SJCRH30 (cell line): ENCODE data around the gene WTAP. TPM values are rescaled to one million over a fixed set of nuclear protein-coding genes. Genes with fewer than 3 reads are reported as not detected.
"Not testable (repeated sequence)": the region's sequence is repeated elsewhere in the genome, so short reads cannot be mapped to it uniquely, and the experiment has no call there.

Experiments used
- DNase-seq, 2 experiments: peaks; one replicate each; pipeline ENCODE4 v3.0.0-alpha.2; 2015 to 2020
- H3K27ac ChIP-seq: fragments of 250-450 bp; sonication (Bioruptor Pico); 2 replicates; pipeline ENCODE4 v1.5.1; 2020; ENCODE audit warnings: mild to moderate bottlenecking, moderate library complexity
- H3K27me3 ChIP-seq: fragments of 250-450 bp; sonication (Bioruptor Pico); 2 replicates; pipeline ENCODE4 v1.5.1; 2020; ENCODE audit warnings: mild to moderate bottlenecking, moderate library complexity
- H3K36me3 ChIP-seq: fragments of 250-450 bp; sonication (Bioruptor Pico); 2 replicates; pipeline ENCODE4 v1.5.1; 2020; ENCODE audit warnings: mild to moderate bottlenecking, moderate library complexity
- H3K4me1 ChIP-seq: fragments of 250-450 bp; sonication (Bioruptor Pico); 2 replicates; pipeline ENCODE4 v1.5.1; 2020; ENCODE audit warnings: mild to moderate bottlenecking, moderate library complexity
- H3K4me3 ChIP-seq: fragments of 250-450 bp; sonication (Bioruptor Pico); 2 replicates; pipeline ENCODE4 v1.5.1; 2020; ENCODE audit warnings: mild to moderate bottlenecking, moderate library complexity
- H3K9me3 ChIP-seq: fragments of 250-450 bp; sonication (Bioruptor Pico); replicated peaks from 2 replicates; pipeline ENCODE4 v1.5.1; 2020; ENCODE audit warnings: mild to moderate bottlenecking, moderate library complexity
- total RNA-seq: library from RNA; depleted of rRNA; stranded (reverse); fragments of >200 nt; shearing (Covaris generic); gene quantifications from 2 replicates; pipeline ENCODE4 v1.2.3, GENCODE V29; 2014

Gene WTAP
- total RNA-seq, 1 experiment from 2014 or later: 196 TPM

DNA sequence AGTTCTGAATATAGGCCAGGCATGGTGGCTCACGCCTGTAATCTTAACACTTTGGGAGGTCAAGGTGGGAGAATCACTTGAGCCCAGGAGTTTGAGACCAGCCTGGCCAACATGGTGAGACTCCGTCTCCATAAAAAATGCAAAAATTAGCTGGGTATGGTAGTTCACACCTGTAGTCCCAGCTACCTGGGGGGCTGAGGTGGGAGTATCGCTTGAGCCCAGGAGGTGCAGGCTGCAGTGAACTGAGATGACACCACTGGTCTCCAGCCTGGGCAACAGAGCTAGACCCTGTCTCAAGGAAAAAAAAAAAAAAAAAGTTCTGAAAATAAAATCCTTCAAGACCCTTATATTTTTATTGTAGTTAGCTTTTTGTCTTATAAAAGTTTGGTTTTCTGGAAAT lies 11.7 kb upstream of the WTAP start:
- no peak for DNase-seq
- Histone ChIP-seq H3K4me3 (no peak overlapping the region), H3K4me1 (no peaks in the 10 kb centered on the region), H3K27me3 (no peaks in the 10 kb centered on the region), H3K27ac (no peak overlapping the region), H3K36me3 (no peaks in the 10 kb centered on the region), H3K9me3 (no peaks in the 10 kb centered on the region; the same call in 1 of the 2 replicates)

DNA sequence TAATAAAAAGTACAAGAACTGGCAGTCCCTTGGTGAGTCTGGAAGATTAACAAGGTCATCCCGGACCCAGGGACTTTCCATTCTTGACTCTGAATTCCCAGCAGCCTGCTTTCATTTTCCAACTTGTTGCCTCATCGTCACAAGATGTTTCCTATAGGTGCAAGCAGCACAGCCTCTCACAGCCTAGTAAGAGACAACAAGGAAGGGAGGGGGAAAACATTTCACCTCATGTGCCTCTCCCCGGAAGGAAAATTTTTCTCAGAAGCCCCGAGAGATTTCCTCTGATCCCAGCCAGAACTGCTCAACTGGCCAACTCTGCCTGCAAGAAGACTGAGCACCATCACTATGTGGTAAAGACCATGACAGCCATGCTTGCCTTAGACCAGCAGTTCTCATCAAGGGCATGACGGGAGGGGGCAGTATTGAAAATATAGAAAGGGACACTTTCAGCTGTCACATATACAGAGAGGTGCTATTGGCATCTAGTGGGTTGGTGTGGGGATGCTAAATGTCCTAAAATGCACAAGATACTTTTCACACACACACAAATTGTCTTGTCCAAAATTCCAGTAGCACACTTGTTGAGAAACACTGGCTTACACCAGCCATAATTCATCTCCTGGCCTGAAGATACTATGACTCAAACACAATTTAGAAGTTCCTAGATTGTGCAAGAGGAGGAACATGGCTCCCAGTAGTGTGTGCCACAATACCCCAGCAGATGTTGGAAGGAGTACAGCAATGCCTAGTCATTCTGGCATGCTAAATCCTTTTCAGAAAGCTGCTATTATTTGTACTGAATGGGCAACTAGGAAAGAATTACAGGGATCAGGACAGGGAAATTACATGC lies 10.8 kb upstream of the WTAP start:
- no peaks in the 10 kb centered on the region for H3K27me3 ChIP-seq
- H3K36me3 ChIP-seq: no peaks in the 10 kb centered on the region
- H3K4me3 ChIP-seq: no peak overlapping the region
- DNase-seq: no peak
- H3K9me3 ChIP-seq: no peaks in the 10 kb centered on the region; the same call in 1 of the 2 replicates
- no peaks in the 10 kb centered on the region for H3K4me1 ChIP-seq
- H3K27ac ChIP-seq: no peak overlapping the region

DNA sequence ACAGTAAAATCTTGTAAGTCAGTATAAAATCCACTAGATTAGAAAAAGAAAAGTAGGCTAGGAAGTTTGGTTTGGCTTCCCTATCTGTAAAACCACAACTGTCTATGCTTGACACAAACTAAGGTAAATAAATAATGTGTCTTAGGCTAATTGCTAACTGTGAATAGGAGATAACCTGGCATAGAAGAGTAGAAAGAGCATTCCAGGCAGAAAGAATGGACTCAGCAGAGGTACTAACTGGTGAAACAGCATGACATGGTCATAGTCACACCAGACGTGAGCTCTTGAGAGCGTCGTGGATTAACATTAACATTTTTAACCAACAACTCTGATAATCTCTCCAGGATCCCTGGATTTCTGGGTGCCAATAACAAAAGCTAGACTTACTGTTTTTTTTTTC lies 8.7 kb upstream of the WTAP start:
- H3K27ac ChIP-seq: no peak overlapping the region
- no peak overlapping the region for H3K4me3 ChIP-seq
- no peaks in the 10 kb centered on the region for H3K4me1 ChIP-seq
- no peak for DNase-seq
- H3K9me3 ChIP-seq: no peaks in the 10 kb centered on the region
- no peaks in the 10 kb centered on the region for H3K36me3 ChIP-seq
- no peaks in the 10 kb centered on the region for H3K27me3 ChIP-seq

DNA sequence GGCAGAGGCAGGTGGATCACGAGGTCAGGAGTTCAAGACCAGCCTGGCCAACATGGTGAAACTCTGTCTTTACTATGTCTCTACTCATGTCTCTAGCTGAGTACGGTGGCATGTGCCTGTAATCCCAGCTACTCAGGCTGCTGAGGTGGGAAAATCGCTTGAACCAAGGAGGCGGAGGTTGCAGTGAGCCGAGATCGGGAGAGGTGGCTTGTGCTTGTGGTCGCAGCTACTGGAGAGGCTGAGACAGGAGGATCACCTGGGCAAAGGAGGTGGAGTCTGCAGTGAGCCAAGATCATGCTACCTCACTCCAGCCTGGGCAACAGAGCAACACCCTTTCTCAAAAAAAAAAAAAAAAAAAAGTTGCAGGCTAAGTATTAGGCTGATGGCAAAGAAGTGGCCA lies 8.0 kb upstream of the WTAP start:
- Histone ChIP-seq H3K4me3 (no peak overlapping the region), H3K27me3 (no peaks in the 10 kb centered on the region)
- no peak for DNase-seq

DNA sequence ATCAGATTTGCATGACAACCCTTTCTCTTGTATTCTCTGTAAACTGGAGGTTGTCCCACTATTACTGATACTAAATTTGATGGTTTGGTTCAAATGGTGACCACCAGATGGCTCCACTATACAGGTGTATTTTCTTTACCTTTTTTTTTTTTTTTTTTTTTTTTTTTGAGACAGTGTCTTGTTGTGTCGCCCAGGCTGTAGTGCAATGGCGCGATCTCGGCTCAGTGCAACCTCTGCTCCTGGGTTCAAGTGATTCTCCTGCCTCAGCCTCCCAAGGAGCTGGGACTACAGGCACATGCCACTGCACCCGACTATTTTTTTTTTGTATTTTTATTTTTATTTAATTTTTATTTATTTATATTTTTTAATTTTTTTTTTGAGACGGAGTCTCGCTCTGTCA lies 6.6 kb upstream of the WTAP start:
- no peaks in the 10 kb centered on the region for H3K9me3 ChIP-seq
- no peaks in the 10 kb centered on the region for H3K27me3 ChIP-seq
- peak in 1 of 2 experiments; percentile 54 for DNase-seq
- H3K36me3 ChIP-seq: no peaks in the 10 kb centered on the region
- H3K4me3 ChIP-seq: no peak overlapping the region
- no peak overlapping the region for H3K27ac ChIP-seq
- H3K4me1 ChIP-seq: 0 out of 2 replicates have a peak, but pooled peaks cover under 1% of the 10 kb centered on the region

More for the DNA sequence above, 8.0 kb upstream of the WTAP start:
- Histone ChIP-seq H3K9me3 (no peaks in the 10 kb centered on the region), H3K36me3 (no peaks in the 10 kb centered on the region), H3K4me1 (no peaks in the 10 kb centered on the region), H3K27ac (no peak overlapping the region)

DNA sequence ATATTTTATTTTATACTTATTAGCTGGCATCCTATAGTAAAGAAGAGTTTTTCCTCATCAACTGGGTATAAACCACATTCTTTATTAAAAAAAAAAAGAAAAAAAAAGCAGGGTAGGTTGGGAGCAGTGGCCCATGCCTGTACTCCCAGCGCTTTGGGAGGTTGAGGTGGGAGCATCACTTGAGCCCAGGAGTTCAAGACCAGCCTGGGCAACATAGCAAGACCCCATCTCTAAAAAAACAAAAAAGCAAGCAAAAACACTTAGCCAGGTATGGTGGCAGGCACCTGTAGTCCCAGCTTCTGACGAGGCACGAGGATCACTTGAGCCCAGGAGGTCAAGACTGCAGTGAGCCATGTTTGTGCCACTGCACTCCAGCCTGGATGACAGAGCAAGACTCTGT lies 5.3 kb upstream of the WTAP start:
- not testable (repeated sequence) for H3K4me1 ChIP-seq, H3K36me3 ChIP-seq, H3K27ac ChIP-seq, DNase-seq, H3K27me3 ChIP-seq, H3K9me3 ChIP-seq, H3K4me3 ChIP-seq

DNA sequence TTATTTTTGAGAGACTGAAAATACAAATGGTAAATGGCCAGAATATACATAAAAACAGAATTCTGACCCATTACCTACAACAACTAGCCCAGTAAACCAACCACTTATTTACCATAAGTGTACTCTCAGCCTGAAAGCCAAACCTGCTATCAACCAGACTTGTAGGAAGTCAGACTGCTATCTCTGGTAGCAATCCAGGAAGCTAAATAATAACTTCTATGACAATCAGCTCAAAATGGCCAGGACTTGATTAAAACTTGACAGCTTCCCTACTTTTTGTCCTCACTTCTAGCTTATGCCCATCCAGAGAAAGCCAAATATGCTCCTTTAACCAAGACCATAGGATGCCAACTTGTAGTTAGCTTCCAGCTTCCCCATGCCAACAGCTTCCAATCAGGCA lies 4.7 kb upstream of the WTAP start:
- H3K36me3 ChIP-seq: no peaks in the 10 kb centered on the region
- 0 out of 2 replicates have a peak, but pooled peaks cover 2% of the 10 kb centered on the region for H3K4me1 ChIP-seq
- H3K9me3 ChIP-seq: no peaks in the 10 kb centered on the region
- no peak overlapping the region for H3K27ac ChIP-seq
- H3K4me3 ChIP-seq: no peak overlapping the region
- H3K27me3 ChIP-seq: no peaks in the 10 kb centered on the region
- no peak for DNase-seq

DNA sequence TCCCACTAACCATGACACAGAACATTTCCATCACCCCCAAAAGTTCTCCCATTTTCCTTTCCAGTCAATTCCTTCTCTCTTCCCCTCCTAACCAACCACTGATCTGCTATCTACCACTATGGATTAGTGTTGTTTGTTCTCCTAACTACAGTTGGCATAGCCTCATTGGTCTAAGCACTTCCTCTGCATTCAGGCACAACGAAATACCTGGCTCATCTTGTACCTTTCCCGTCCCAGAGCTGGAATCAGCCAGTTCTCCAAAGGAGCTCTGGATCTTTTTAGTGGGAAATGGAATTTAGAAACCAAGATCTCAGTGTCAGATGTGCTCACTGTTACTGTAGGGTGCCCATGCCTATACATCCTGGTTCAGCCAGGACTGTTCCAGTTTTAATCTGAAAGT lies 4.0 kb upstream of the WTAP start:
- 0 out of 2 replicates have a peak, but pooled peaks cover 2% of the 10 kb centered on the region for H3K4me1 ChIP-seq
- H3K27me3 ChIP-seq: no peaks in the 10 kb centered on the region
- DNase-seq: no peak
- H3K27ac ChIP-seq: no peak overlapping the region
- no peaks in the 10 kb centered on the region for H3K9me3 ChIP-seq
- no peaks in the 10 kb centered on the region for H3K36me3 ChIP-seq
- no peak overlapping the region for H3K4me3 ChIP-seq

DNA sequence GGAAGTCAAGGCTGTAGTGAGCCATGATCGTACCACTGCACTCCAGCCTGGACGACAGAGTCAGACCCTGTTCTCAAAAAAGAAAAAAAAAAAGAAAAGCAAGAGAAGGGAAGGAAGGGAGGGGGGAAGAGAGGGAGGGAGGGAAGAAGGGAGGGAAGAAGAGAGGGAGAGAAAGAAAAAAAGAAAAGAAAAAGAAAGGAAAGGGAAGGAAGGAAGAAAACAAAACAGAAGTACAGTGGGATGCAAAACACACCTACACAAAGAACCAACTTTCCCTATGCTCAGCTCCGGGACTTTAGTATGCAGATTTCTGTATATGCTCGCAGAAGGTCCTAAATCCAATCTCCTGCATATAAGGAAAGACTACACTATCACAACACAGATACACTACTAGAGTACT lies 2.5 kb upstream of the WTAP start:
- peaks cover 5% of the 10 kb centered on the region; the same call in 1 of the 2 replicates for H3K36me3 ChIP-seq
- H3K27ac ChIP-seq: no peak overlapping the region
- no peaks in the 10 kb centered on the region for H3K9me3 ChIP-seq
- H3K4me1 ChIP-seq: peaks cover 2% of the 10 kb centered on the region; the same call in 1 of the 2 replicates
- H3K4me3 ChIP-seq: no peak overlapping the region
- no peak for DNase-seq
- H3K27me3 ChIP-seq: no peaks in the 10 kb centered on the region

DNA sequence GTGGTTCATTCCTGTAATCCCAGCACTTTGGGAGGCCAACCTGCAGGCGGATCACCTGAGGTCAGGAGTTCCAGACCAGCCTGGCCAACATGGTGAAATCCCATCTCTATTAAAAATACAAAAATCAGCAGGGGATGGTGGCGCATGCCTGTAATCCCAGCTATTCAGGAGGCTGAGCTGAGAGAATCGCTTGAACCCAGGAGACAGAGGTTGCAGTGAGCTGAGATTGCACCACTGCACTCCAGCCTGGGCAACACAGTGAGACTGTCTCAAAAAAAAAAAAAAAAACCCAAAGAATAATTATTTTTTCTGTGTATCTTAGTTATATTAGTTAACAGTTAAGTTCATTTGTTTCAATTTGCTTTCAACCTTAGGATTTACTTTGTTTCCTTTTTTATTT lies 2.1 kb upstream of the WTAP start:
- not testable (repeated sequence) for H3K4me3 ChIP-seq, H3K27me3 ChIP-seq, H3K27ac ChIP-seq, DNase-seq, H3K36me3 ChIP-seq, H3K9me3 ChIP-seq, H3K4me1 ChIP-seq

DNA sequence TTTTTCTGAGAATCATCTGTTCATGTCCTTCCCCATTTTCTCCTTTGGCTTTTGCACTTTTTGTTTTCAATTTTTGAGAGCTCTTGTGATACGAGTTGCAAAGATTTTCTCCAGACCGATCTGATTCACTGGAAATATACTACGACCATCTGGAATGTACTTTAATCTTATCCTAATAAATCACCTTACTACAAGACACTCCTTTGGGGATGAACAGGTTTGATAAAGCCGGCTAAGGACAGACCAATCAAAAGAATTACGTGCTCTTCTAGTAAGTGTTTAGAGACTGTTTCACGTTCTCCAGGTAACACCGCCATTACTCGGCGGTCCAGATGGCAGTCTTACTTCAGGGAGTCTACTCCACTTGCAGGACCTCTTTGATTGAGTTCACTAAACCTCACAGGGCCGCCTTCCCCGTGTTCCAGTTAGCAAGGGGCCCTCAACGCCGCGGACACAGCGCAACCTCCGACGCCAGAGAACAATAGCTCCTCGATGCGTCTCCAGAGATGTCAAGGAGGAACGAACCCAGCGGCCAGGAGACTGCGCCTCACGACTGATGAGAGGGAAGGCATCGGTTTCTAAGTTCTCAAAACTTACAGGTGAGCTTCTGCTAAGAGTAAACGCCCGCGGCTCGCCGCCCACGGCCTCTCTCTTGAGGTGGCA lies 920 bp upstream of the WTAP start:
- no peaks in the 10 kb centered on the region for H3K9me3 ChIP-seq
- DNase-seq: no peak
- peaks cover 15% of the 10 kb centered on the region for H3K36me3 ChIP-seq
- peak overlapping the region; percentile 97 for H3K4me3 ChIP-seq
- peaks cover 4% of the 10 kb centered on the region; the same call in 1 of the 2 replicates for H3K4me1 ChIP-seq
- no peaks in the 10 kb centered on the region for H3K27me3 ChIP-seq
- H3K27ac ChIP-seq: peak overlapping the region; percentile 99

DNA sequence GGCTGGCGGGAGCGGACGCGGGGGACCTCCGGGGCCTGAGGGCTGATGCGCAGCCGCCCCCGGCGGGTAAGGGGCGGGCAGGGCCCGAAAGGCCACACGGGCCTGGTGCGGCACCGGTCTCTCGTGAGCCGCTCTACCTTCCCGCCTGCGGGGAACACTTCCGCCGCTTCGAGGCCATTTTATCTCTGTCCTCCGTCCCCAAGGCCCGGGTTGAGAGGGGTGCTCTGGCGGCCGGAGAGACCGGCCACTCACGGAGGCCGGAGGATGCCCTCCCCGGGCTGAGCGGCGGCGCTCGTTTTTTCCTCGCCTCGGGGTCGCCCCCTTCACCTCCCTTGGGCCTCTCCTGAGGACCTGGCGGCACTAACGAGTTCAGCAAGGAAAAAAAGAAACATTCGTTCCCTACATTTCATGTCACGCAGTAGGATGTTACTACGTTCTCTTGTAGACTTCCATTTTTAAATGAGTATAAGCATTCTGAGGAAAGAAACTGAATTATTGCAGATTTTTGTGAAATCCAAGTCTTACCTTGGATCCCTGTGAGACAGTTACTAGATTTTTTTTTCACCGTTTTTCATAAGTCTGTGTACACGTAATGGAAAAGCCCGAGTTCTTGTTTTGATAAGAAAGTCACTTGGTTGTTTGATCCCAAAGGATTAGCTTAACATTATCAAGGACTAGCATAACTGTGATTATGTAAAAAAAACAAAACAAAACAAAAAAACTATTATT lies 575 bp downstream of the WTAP start:
- Histone ChIP-seq H3K27me3 (no peaks in the 10 kb centered on the region), H3K27ac (peak overlapping the region; percentile 79), H3K36me3 (peaks cover 27% of the 10 kb centered on the region), H3K9me3 (no peaks in the 10 kb centered on the region), H3K4me3 (peak overlapping the region; percentile 97), H3K4me1 (peaks cover 4% of the 10 kb centered on the region; the same call in 1 of the 2 replicates)
- DNase-seq: peak in 1 of 2 experiments; percentile 66

DNA sequence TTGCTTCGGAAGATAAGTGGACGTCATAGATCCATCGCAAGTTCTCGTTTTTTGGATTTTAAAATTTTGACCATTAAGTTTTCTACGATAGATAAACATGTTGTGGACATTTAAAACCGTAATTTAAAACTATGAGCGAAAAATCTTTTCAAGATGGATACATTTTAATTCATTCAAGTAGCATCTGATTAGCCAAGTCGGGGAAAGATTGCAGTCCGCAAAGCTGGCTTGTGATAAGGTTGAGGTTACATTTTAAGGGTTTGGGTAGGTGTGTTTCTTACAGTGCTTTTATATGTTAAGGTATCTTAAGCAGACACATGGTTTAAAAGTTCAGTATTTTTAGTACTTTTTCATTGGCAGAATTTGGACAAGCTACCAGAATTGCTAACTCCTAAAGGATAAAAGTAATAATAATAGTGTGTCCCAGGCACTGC lies 1.2 kb downstream of the WTAP start:
- peaks cover 30% of the 10 kb centered on the region for H3K36me3 ChIP-seq
- no peaks in the 10 kb centered on the region for H3K27me3 ChIP-seq
- no peaks in the 10 kb centered on the region for H3K9me3 ChIP-seq
- H3K4me1 ChIP-seq: peaks cover 4% of the 10 kb centered on the region; the same call in 1 of the 2 replicates
- DNase-seq: peak in 1 of 2 experiments; percentile 27
- H3K27ac ChIP-seq: peak overlapping the region; percentile 79; the same call in 1 of the 2 replicates
- peak overlapping the region; percentile 97 for H3K4me3 ChIP-seq

DNA sequence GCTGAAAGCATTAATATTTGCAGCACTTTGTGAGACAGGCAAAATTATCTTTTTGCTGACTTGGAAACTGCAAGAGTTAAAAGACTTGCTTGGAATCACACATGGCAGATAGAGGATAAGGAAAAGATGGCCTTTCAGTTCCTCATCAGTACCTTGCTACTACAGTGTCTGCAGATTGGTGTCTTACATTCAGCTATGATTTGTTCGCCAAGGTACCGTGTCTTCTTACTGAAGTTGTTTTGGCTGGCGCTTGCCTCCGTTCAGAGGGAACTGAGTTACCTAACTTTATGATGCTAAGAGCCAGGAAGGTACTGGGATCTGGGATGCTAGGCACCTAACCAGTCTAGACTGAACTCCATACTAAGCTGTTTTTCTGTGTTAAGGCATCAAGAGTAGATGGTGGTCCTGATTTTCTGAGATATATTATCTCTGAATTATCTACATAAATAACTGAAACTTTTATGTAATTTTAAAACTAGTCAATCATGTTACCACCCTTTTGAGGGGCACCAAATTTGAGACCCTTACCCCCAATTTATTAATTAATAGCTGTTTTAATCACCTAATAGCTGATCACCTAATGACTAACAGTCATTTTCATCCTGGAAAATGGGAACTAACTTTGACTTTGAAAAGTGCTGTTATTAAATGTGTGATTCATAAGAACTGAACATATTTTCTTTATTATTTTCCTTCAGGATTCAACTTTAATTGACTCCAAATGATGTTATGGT lies 2.5 kb downstream of the WTAP start:
- no peak overlapping the region for H3K27ac ChIP-seq
- peak overlapping the region; percentile 97 for H3K4me3 ChIP-seq
- DNase-seq: peak in 1 of 2 experiments; percentile 22

More for the DNA sequence above, 2.5 kb downstream of the WTAP start:
- peaks cover 31% of the 10 kb centered on the region for H3K36me3 ChIP-seq
- no peaks in the 10 kb centered on the region for H3K9me3 ChIP-seq
- H3K27me3 ChIP-seq: no peaks in the 10 kb centered on the region
- H3K4me1 ChIP-seq: peaks cover 4% of the 10 kb centered on the region; the same call in 1 of the 2 replicates
